NCI-H2227 treated with DMSO at 0.1 percent for 48 hours (cell line): ENCODE data around the gene AXL.

Experiments
- DNase-seq: peaks from one replicate; lab custom pipeline; 2025; lab: John Stamatoyannopoulos, UW

AXL gene

GRCh38 chr19:41235480-41235879 is 16.5 kb downstream of the AXL start:
- no peak for DNase-seq

- no peak for DNase-seq
These were observed 19.2 kb downstream of the AXL start for GRCh38 chr19:41238244-41238643.

GRCh38 chr19:41239363-41239762 is 20.3 kb downstream of the AXL start:
- no peak for DNase-seq

- DNase-seq = no peak
These were observed 21.0 kb downstream of the AXL start for GRCh38 chr19:41239961-41240574.

GRCh38 chr19:41241859-41242258 is 22.8 kb downstream of the AXL start:
- no peak for DNase-seq

- DNase-seq = no peak
These were observed 25.1 kb downstream of the AXL start for GRCh38 chr19:41244117-41244516.

GRCh38 chr19:41245843-41246242 is 26.8 kb downstream of the AXL start:
- no peak for DNase-seq

GRCh38 chr19:41248895-41249294 is 29.9 kb downstream of the AXL start:
- no peak for DNase-seq

- DNase-seq = peak; percentile 81
These were observed 30.8 kb downstream of the AXL start for GRCh38 chr19:41249707-41250423.

- no peak for DNase-seq
These were observed 34.6 kb downstream of the AXL start for GRCh38 chr19:41253660-41254059.

- DNase-seq = no peak
These were observed 36.1 kb downstream of the AXL start for GRCh38 chr19:41255171-41255570.

- DNase-seq = no peak
These were observed 42.6 kb downstream of the AXL start for GRCh38 chr19:41261474-41262190.

GRCh38 chr19:41263042-41263849 is 44.2 kb downstream of the AXL start:
- DNase-seq = peak; percentile 99

GRCh38 chr19:41263850-41264580 is 45.0 kb downstream of the AXL start, which contains the start of gene HNRNPUL1:
TSS of gene HNRNPUL1 (plus strand) at chr19:41264372. CDS start at chr19:41264504, 132 bp downstream.
- peak; percentile 100 for DNase-seq

GRCh38 chr19:41264581-41265394 is 45.8 kb downstream of the AXL start:
- DNase-seq = peak; percentile 46

- DNase-seq = no peak
These were observed 46.6 kb downstream of the AXL start for GRCh38 chr19:41265395-41266153.

GRCh38 chr19:41269055-41269454 is 50.0 kb downstream of the AXL start:
- no peak for DNase-seq

- no peak for DNase-seq
These were observed 50.5 kb downstream of the AXL start for GRCh38 chr19:41269571-41269970.

GRCh38 chr19:41273076-41273475 is 54.1 kb downstream of the AXL start:
- DNase-seq = no peak

- DNase-seq = no peak
These were observed 55.8 kb downstream of the AXL start for GRCh38 chr19:41274802-41275201.
